HG03095 (cell line): Measurements from ENCODE around the gene MSI2.

Experiments
- ATAC-seq: cut with Tn5 transposase; IDR thresholded peaks from one replicate; pipeline ENCODE4 v1.9.1; 2021; ENCODE audit warnings: moderate library complexity; ENCODE audit not compliant: unreplicated experiment

The MSI2 gene

DNA sequence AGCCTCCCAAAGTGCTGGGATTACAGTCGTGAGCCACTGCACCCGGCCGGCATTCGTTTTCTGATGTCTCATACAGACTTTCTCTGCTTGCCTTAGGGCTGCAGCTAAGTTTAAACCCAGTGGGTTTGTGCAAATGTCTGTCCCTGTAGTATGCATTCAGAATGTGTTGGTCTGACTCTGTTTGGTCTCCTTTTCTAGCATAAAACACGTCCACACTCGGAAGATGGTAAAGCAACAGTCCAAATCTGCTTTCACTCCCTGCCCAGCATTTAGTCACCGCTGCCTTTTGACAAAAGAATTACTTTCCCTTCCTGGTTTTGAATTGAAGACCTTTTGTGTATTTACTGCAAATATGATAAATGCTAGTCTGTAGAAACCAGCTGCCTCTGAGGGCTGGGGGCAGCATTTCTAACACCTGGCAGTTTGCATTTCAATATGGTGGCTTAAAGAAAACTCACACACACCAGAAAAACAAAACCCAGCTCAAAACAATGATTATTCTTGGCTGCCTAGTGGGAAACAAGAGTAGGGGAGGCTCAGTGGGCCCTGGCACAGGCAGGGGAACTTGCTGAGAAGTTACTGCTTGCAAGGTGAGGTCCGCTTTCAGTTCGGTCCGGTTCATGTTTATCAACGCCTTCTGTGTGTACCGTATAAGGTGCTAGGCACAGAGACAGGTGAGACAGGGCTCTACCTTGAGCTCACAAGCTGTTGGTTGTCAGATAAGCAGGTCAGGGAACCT lies 56.9 kb downstream of the MSI2 start:
- no peak for ATAC-seq

GRCh38 chr17:57315061-57316015 lies 59.0 kb downstream of the MSI2 start:
- no peak for ATAC-seq

DNA sequence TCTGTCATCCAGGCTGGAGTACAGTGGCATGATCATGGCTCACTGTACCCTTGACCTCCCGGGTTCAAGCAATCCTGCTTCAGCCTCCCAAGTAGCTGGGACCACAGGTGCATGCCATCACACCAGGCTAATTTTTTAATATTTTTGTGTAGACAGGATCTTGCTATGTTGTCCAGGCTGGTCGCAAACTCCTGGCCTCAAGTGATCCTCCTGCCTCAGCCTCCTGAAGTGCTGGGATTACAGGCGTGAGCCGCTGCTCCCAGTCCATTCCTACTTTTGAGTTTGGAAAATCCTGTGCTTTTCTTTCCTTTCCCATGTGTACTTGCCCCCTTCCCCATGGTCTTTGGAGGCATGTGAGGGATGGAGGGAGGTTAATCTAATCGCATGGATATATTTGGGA lies 60.0 kb downstream of the MSI2 start:
- ATAC-seq = no peak

GRCh38 chr17:57317079-57317478 lies 60.8 kb downstream of the MSI2 start:
- no peak for ATAC-seq

GRCh38 chr17:57318913-57319312 lies 62.6 kb downstream of the MSI2 start:
- no peak for ATAC-seq

DNA sequence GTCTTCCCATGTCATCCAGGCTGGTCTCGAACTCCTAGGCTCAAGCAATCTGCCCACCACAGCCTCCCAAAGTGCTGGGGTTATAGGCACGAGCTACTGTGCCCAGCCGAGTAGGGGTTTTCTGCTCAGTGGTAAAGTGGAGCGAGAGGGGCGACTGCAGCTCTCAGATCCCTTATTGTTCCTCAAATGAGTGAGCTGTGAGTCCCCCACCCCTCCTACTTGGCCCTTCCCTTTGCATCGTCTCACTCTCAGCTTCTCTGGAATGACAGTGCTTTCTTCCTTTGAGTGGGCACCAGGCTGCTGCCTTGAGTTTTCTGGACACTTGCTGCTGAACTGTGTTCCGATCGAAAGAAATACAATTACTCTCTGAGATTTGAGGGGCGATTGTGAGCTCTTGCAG lies 63.5 kb downstream of the MSI2 start:
- ATAC-seq = no peak

DNA sequence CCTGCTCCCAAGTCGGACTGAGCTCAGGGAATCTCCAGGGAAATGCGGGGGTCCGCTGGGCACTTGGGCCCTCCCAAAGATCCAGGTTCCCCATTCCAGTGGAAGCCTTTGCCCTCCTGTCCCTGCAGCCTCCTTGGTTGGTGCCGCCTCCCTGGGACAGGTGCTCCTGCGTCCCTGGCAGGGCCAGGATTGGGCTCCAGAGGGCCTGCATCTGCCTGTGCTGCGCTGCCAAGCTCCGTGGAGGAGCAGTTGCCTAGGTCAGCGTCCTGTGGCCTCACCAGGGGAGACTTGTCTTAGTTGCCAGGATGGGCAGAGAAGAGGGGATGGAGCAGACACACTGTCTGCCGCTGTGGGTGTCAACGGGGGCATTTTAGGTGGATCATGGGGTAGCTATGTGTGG lies 67.1 kb downstream of the MSI2 start:
- ATAC-seq = no peak

GRCh38 chr17:57324060-57324459 lies 67.7 kb downstream of the MSI2 start:
- ATAC-seq = no peak

- ATAC-seq = no peak
Measured at GRCh38 chr17:57324631-57325030, 68.3 kb downstream of the MSI2 start.

GRCh38 chr17:57326336-57326735 lies 70.0 kb downstream of the MSI2 start:
- no peak for ATAC-seq

GRCh38 chr17:57326764-57327163 lies 70.4 kb downstream of the MSI2 start:
- ATAC-seq = no peak

DNA sequence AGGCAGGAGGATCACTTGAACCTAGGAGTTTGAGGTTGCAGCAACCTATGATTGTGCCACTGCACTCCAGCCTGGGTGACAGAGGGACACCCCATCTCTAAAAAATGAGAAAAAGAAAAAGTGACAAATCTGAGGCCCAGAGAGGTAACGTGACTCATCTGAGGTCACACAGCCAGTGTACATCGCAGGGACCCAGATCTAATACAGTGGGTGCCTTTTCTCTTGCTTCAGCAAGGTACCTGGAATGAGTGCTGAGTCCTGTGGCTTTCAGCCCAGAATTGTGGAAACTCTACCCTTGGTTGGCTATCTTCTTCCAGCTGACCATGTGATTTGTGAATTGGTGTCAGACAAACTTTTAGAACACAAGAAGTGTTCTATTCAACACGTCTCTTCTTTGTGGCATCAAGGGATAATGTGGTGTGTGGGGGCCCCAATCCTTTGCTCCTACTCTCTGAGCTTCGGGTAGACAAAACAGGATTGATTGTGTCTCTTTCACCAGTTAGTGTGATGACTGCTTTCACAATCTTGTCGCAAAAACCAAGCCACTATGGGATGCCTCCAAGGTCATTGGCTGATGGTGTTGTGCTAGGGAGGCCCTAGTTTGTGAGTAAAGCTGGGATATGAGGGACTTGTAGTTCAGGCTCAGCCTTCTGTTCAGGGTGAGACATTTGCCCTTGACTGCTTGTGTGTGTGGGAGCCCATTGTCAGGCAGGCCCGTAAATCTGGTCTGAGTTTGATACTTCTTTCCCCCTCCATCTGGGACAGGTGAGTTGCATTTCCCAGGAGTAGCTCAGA lies 71.0 kb downstream of the MSI2 start:
- no peak for ATAC-seq

DNA sequence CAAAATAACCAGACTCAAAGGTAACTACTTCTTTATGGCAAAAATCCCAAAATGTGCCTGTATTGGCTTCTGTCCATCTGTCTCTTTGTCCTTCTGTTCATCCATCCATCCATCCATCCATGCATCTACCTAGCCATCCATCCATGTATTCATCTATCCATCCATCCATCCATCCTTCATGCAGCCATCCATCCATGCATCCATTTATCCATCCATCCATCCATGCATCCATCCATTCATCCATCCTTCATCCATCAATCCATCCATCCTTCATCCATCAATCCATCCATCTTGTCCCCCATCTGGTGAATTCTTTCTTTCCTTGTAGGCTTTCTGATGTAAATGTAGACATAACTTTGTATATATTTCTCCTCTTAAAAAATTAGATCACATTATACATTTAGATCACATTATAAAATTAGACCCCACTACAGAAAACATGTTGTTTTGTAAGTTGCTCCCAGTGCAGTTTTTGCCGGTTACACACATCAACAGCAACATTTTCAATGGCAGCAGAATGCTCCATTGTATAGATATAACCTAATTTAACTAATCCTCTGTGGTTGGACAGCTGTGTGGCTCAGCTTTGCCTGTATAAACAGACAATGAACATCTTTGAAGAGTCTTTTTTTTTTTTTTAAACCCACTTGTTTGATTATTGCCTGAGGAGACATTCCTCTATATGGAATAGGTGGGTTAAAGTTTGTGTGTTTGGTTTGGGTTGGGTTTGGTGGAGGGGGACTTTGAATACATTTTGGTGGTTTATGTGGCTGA lies 72.0 kb downstream of the MSI2 start:
- no peak for ATAC-seq

DNA sequence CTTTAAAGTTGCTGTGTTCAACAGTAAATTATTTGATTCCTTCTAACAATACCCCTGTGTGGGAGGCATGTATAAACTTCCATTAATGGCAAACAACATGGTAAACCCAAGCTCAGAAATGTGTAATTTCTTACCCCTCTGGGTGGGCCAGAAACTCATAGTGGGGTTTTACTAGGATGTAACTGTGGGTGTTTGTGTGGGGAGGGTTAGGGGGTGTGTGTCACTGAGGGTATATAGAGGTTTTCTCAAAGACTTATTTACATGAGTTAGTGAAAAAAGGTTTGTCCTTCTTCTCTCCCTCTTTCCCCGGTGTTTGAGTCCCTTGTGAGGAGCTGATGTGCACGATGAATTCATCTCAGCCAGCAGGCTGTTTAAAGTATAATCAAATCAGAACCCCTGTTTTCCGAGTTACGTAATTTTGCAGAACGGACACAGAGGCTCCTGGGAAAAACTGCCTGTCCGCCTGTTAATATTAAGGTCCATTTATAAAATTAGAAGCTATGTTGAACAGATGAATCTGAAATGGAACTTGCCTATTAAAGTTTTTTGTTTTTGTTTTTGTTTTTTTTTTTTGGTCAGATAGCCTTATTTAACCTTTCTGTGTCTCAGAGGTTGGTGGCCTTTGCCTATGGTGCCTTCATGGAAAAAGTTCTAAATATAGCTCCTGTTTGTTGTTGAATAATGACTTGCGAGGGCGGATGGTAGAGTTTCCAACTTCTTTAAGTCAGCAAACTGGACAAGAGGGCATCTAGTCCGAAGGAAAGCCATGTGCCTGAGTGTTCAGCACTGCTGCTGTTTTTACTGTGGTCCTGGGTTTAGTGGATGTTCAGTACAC lies 73.3 kb downstream of the MSI2 start:
- ATAC-seq = no peak

GRCh38 chr17:57330587-57330986 lies 74.3 kb downstream of the MSI2 start:
- ATAC-seq = no peak

DNA sequence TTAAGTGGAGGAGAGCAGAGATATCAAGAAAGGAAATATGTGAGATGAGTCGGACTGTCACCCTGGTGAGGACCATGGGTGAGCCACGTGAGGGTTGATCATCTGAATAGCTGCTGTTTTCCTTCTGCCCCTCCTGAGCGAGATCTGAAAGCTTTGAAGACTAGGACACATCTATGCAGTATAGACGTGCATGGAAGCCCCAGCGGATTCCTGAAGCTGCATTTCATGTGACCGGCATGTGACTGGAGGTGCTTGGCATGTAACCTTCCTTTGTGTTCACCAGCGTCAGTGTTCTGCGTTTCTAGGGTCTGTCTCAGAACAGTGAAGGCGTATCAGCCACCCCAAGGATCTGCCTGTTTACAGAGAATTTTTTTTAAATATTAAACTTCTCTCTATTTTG lies 75.1 kb downstream of the MSI2 start:
- no peak for ATAC-seq

GRCh38 chr17:57332501-57332900 lies 76.2 kb downstream of the MSI2 start:
- no peak for ATAC-seq

DNA sequence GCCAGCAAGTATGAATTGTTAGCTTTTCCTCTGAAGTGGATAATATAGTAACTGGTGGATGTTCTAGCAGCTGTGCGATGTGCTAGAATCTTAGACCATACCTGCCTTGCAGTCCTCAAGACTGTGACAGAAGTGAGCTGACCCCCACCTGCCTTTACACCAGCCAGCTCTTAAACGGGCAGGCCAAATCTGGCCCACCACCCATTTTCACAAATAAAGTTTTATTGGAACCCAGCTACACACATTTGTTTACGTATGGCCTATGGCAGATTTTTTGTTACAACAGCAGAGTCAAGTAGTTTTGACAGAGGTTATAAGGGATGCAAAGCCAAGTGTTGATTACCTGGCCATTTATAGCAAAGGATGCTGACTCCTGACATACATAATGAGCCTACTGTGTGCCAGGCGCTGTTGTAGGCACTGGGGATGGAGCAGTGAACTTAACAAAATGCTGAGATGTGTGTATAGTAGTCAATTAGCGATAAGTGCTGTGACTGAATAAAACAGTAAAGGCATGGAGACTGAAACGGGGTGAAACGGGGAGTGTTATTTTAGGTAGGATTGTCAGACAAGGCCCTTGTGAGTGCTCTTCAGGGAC lies 79.0 kb downstream of the MSI2 start:
- ATAC-seq = no peak

DNA sequence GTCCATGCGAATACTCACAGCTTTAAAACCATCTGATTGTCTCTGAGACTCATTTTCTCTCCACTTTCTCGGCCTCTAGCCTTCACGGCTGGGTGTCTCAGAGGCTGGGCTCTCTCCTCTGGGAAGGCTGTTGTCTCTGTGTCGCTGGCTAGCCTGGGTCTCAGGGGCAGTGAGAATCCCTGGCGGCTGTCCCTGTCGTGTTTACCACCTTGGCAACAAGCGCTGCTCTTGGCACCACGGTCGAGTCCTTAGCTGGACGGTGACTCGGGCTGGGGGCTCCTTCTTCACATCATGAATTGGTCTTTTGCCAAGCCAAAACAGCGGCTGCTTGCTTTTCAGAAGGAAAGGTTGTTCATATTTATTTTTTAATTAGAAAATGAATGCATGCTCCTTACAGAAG lies 81.1 kb downstream of the MSI2 start:
- no peak for ATAC-seq
